ENCODE data around the gene CALY.

The CALY gene

GRCh38 chr10:133366751-133367150 lies 30.1 kb upstream of the CALY start:
- no peak for DNase-seq (ENCODE audit: low read depth in 3 of 3)

GRCh38 chr10:133366130-133366478 lies 29.4 kb upstream of the CALY start:
- no peak for DNase-seq (ENCODE audit: low read depth in 3 of 3)

- DNase-seq (ENCODE audit: low read depth in 3 of 3), result no peak
Observed at GRCh38 chr10:133365461-133366129, 28.9 kb upstream of the CALY start.

GRCh38 chr10:133364645-133365431 lies 28.1 kb upstream of the CALY start:
- no peak for DNase-seq (ENCODE audit: low read depth in 3 of 3)

- DNase-seq (ENCODE audit: low read depth in 3 of 3), result no peak
Observed at GRCh38 chr10:133362846-133363245, 26.1 kb upstream of the CALY start.

- no peak for DNase-seq (ENCODE audit: low read depth in 3 of 3)
Observed at GRCh38 chr10:133361773-133362441, 25.2 kb upstream of the CALY start.

- DNase-seq (ENCODE audit: low read depth in 3 of 3), result no peak
Observed at GRCh38 chr10:133361227-133361626, 24.5 kb upstream of the CALY start.

- DNase-seq (ENCODE audit: low read depth in 3 of 3), result no peak
Observed at GRCh38 chr10:133359972-133360610, 23.4 kb upstream of the CALY start.

GRCh38 chr10:133359554-133359971 lies 22.9 kb upstream of the CALY start:
- no peak for DNase-seq (ENCODE audit: low read depth in 3 of 3)

- DNase-seq (ENCODE audit: low read depth in 3 of 3), result no peak
Observed at GRCh38 chr10:133358925-133359310, 22.2 kb upstream of the CALY start.

- no peak for DNase-seq (ENCODE audit: low read depth in 3 of 3)
Observed at GRCh38 chr10:133358162-133358924, 21.6 kb upstream of the CALY start.

GRCh38 chr10:133357285-133358161 lies 20.8 kb upstream of the CALY start, which contains the start of gene FUOM:
TSS of gene FUOM (minus strand) at chr10:133358019. CDS start at chr10:133358007, 12 bp downstream.
- DNase-seq (ENCODE audit: low read depth in 3 of 3), result peak in 2 of 3 experiments; percentile 57 to 76

GRCh38 chr10:133356549-133357284 lies 20.0 kb upstream of the CALY start:
- DNase-seq (ENCODE audit: low read depth in 3 of 3), result no peak

- DNase-seq (ENCODE audit: low read depth in 3 of 3), result no peak
Observed at GRCh38 chr10:133355991-133356390, 19.3 kb upstream of the CALY start.

- no peak for DNase-seq (ENCODE audit: low read depth in 3 of 3)
Observed at GRCh38 chr10:133355266-133355665, 18.6 kb upstream of the CALY start.

- no peak for DNase-seq (ENCODE audit: low read depth in 3 of 3)
Observed at GRCh38 chr10:133354672-133355240, 18.1 kb upstream of the CALY start.

GRCh38 chr10:133353988-133354605 lies 17.4 kb upstream of the CALY start:
- DNase-seq (ENCODE audit: low read depth in 3 of 3), result no peak

- no peak for DNase-seq (ENCODE audit: low read depth in 3 of 3)
Observed at GRCh38 chr10:133353202-133353959, 16.7 kb upstream of the CALY start.
